AG04449 (cell line): Measurements from ENCODE around the gene ANAPC1.
"Not testable (repeated sequence)": the region's sequence is repeated elsewhere in the genome, so short reads cannot be mapped to it uniquely, and the experiment has no call there.

Experiments used
- CTCF ChIA-PET: fragments of 350-600 bp; formaldehyde crosslinking; extraction: SDS; loops from one replicate; lab custom pipeline; 2021; ENCODE audit warnings: antibody characterized with exemption; lab: Yijun Ruan, JAX
- POLR2A ChIA-PET: fragments of 400-600, 350-600 bp; formaldehyde crosslinking; extraction: SDS; loops from one replicate; lab custom pipeline; 2020; ENCODE audit warnings: antibody characterized with exemption, inconsistent platforms; lab: Yijun Ruan, JAX
- DNase-seq: peaks from one replicate; pipeline ENCODE4 v3.0.0-alpha.2; 2010; ENCODE audit warnings: low read depth, low spot score
- H3K4me3 ChIP-seq: 2 replicates; pipeline ENCODE4 v1.5.1; 2011; ENCODE audit warnings: low read depth, mild to moderate bottlenecking, control low read depth, low read length
- CTCF ChIP-seq: IDR thresholded peaks from one replicate; pipeline ENCODE4 v1.5.1; 2011; ENCODE audit warnings: mild to moderate bottlenecking, moderate library complexity, low read length, control low read depth, inconsistent platforms; ENCODE audit not compliant: insufficient read depth; ENCODE audit errors: missing control alignments

ANAPC1 gene

GRCh38 chr2:111768266-111769190 is 115.5 kb downstream of the ANAPC1 start:
- POLR2A ChIA-PET, H3K4me3 ChIP-seq, CTCF ChIA-PET, DNase-seq: not testable (repeated sequence)

GRCh38 chr2:111767087-111767486 is 116.9 kb downstream of the ANAPC1 start:
- CTCF ChIA-PET, result not testable (repeated sequence)

GRCh38 chr2:111766295-111766694 is 117.7 kb downstream of the ANAPC1 start:
- CTCF ChIA-PET, POLR2A ChIA-PET, DNase-seq, H3K4me3 ChIP-seq: not testable (repeated sequence)

More at GRCh38 chr2:111767087-111767486, 116.9 kb downstream of the ANAPC1 start:
- H3K4me3 ChIP-seq, POLR2A ChIA-PET, DNase-seq: not testable (repeated sequence)

GRCh38 chr2:111764151-111764550 is 119.8 kb downstream of the ANAPC1 start:
- CTCF ChIA-PET, result not testable (repeated sequence)

GRCh38 chr2:111760697-111761284 is 123.2 kb downstream of the ANAPC1 start:
- POLR2A ChIA-PET, H3K4me3 ChIP-seq, CTCF ChIA-PET, DNase-seq: not testable (repeated sequence)

More at GRCh38 chr2:111764151-111764550, 119.8 kb downstream of the ANAPC1 start:
- H3K4me3 ChIP-seq, POLR2A ChIA-PET, DNase-seq: not testable (repeated sequence)

- CTCF ChIA-PET, POLR2A ChIA-PET, DNase-seq, H3K4me3 ChIP-seq: not testable (repeated sequence)
Measured at GRCh38 chr2:111752533-111752932, 131.5 kb downstream of the ANAPC1 start.

GRCh38 chr2:111750641-111751040 is 133.4 kb downstream of the ANAPC1 start:
- CTCF ChIA-PET, H3K4me3 ChIP-seq, POLR2A ChIA-PET, DNase-seq: not testable (repeated sequence)

GRCh38 chr2:111748429-111748828 is 135.6 kb downstream of the ANAPC1 start:
- H3K4me3 ChIP-seq, CTCF ChIA-PET, POLR2A ChIA-PET, DNase-seq: not testable (repeated sequence)

GRCh38 chr2:111747410-111748115 is 136.4 kb downstream of the ANAPC1 start:
- DNase-seq, CTCF ChIA-PET, POLR2A ChIA-PET: not testable (repeated sequence)

GRCh38 chr2:111744751-111745150 is 139.2 kb downstream of the ANAPC1 start:
- CTCF ChIA-PET, result not testable (repeated sequence)

More at GRCh38 chr2:111747410-111748115, 136.4 kb downstream of the ANAPC1 start:
- TF ChIP-seq CTCF, result peak; percentile 26
- not testable (repeated sequence) for H3K4me3 ChIP-seq

GRCh38 chr2:111741517-111741916 is 142.5 kb downstream of the ANAPC1 start:
- POLR2A ChIA-PET, DNase-seq, CTCF ChIA-PET, H3K4me3 ChIP-seq: not testable (repeated sequence)

More at GRCh38 chr2:111744751-111745150, 139.2 kb downstream of the ANAPC1 start:
- H3K4me3 ChIP-seq, POLR2A ChIA-PET, DNase-seq: not testable (repeated sequence)

GRCh38 chr2:111735838-111736721 is 147.9 kb downstream of the ANAPC1 start:
- POLR2A ChIA-PET, DNase-seq, H3K4me3 ChIP-seq, CTCF ChIA-PET: not testable (repeated sequence)

- POLR2A ChIA-PET, result not testable (repeated sequence)
Measured at GRCh38 chr2:111735420-111735819, 148.6 kb downstream of the ANAPC1 start.

GRCh38 chr2:111729812-111730458 is 154.1 kb downstream of the ANAPC1 start:
- H3K4me3 ChIP-seq, DNase-seq, CTCF ChIA-PET, POLR2A ChIA-PET: not testable (repeated sequence)

More at GRCh38 chr2:111735420-111735819, 148.6 kb downstream of the ANAPC1 start:
- DNase-seq, CTCF ChIA-PET, H3K4me3 ChIP-seq: not testable (repeated sequence)
